ENCODE measurements around the gene TLE3.

The TLE3 gene

DNA sequence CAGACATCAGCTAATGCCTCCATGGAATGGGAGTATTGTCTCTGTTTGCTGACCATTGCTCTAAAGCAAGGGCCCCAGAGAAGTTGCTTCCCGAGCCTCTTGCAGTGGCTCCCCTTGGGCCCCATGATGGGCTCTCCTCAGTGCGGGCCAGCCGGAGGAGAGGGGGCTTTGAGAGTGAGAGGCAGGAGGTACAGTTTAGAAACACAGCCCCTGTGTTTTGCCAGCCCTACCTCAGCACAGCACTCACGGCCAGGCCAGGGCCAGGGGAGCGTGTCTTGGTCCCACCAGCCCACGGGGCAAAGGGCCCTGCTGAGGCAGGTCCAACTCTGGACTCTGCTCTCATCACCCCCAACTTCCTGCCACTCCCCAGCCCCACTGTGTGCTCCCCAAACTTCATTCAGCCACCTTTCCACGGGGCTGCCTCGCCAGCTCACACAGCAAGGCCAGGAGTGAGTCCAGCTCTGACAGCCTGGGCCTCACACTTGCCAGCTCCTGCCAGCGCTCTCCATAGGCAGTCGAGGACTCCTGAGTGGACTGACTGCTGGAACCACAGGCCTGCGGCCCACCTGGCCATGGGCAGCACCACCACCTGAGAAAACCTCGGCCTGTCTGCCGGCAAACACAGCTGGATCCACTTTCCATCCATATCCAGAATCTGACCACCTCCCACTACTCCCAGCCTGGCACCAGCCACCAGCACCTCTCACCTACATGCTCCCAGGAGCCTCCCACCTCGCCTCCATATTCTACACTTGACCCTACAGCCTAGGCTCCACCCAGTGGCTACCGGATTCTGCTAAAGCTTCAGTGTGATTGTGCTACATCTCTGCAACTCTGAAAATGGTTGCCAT lies 99.0 kb downstream of the TLE3 start:
- DNase-seq, result no peak

DNA sequence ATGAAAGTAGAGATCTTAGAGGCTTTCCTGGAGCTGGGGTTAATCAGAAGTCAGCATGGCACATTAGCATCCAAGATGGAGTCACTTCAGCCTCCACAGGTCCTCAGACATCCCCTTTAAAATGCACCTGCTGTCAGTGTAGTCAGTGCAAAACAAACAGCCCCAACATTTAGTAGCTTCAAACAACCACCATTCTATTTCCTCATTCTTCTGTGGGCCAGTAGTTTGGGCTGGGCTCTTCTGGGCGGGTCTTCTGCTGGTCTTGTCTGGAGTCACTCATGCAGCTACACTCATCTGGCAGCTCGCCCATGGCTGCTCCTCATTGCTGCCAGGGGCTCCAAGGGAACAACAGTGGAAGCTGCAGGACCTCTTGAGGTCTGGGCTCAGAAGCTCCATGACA lies 99.9 kb downstream of the TLE3 start:
- DNase-seq, result no peak
